HPDE6-E6E7 (cell line): ENCODE data around the gene BPIFB6.

Source experiments
- DNase-seq: peaks from one replicate; pipeline ENCODE4 v3.0.0; 2011; ENCODE audit warnings: missing footprints; ENCODE audit errors: extremely low spot score

Gene BPIFB6

DNA sequence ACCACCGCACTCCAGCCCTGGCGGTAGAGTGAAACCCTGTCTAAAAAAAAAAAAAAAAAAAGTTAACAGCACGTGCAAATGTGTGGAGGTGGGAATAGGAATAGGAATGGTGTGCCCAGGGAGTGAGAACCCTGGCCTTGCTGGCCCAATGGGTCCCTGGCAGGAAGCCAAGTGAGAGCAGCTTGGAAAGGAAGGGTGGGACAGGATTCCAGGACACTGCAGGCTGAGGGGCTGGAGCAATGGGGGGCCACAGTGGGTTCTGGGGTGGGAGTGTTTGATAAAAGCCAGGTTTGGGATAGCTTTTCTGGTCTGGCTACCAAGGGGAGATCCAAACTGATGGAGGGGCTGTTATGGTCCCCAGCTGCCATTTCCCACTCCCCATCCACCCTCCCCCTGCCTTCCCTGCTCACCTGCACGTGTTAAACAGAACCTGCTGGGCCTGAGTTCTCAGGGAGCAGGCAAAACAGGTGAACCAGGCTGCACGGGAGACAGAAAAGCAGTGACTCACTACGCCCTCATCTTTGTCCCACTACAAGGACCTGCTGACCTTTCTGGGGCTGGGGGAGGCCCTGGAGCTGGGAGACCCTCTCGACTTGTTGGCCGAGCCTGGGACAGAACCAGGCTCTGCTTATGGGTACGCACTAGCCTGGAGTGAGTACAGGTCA, 30.5 kb upstream of the BPIFB6 start:
- no peak for DNase-seq

DNA sequence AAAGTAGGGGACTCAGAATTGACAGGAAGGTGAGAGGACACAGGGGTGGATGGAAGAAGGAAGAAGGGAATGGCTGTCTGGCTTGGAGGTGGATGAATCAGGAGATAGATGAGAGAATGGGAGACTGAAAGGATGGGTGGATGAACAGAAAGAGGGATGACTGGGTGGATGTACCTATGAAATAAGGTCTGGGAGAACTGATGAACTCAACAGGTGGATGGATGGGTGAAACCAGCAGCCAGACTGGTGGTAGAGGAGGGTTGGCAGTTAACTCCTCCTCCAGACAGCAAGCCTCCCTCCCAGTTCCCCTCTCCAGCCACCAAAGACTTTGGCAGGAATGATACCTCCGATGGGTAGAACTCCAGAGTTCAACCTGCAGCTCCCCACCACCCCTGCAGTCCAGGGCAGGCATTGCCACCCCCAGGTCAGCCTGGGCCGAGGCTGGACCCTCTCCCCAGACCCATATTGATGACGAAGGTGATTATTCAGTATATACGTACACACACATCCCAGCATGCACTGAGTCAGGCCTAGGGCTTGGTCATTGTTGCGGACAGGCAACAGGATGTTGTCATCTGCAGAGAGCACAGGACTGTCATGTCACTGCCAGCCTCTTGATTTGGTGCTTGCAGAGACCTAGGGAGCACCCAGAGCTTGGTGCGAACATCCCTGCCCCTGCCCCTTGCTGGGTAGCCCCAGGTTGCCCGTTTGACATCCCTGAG, 29.2 kb upstream of the BPIFB6 start:
- DNase-seq, result no peak

DNA sequence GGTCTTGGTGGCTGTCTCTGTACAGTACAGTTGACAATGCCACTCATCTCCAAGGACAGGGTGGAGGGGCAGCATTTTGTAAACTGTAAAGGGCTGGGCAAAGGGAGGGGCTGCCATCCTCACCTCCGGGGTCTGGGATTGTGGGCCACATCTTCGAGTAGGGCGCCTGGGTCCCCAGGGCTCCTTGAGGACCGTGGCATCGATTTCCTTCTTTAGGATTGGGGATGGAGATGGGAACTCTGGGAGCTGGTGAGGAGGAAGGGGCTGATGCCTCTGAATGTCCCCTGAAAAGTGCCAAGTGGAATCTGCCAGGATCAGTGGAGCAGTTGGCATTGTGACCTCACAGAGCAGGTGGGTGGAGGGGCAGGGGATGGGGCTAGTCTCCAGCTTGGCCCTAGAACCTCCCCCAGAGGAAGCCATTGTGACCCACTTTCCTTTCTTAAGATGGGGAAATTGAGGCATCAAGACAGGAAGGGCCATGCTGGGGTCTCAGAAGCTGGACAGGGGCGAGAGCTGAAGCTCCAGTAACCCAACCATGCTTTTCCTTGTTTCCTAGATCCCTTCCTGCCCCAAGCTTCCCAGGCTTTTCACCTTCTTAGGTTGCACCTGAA, 27.2 kb upstream of the BPIFB6 start, which contains the start of gene SUN5:
Gene SUN5, minus strand, starts transcription at position 293 of the 611 bp plus-strand sequence. Its CDS starts 93 bp downstream, at position 200.
- no peak for DNase-seq

DNA sequence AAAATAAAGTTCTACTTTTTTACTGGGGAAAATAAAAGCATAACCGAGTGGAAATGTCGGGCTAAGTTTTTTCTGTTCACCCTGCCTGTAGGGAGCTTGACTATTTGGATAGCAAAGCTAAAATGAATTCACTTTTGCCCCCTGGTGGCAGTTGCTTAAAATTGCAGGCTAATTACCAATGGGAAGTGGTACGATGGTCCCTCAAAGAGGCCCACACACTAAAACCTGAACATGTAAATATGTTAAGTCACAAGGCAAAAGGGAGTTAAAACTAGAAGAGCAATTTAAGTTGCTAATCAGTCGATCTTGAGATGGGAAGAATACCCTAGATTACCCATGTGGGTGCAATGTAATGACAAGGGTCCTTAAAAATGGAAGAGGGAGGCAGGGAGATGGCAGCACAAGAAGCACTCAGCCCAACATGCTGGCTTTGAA, 26.3 kb upstream of the BPIFB6 start:
- DNase-seq, result no peak

DNA sequence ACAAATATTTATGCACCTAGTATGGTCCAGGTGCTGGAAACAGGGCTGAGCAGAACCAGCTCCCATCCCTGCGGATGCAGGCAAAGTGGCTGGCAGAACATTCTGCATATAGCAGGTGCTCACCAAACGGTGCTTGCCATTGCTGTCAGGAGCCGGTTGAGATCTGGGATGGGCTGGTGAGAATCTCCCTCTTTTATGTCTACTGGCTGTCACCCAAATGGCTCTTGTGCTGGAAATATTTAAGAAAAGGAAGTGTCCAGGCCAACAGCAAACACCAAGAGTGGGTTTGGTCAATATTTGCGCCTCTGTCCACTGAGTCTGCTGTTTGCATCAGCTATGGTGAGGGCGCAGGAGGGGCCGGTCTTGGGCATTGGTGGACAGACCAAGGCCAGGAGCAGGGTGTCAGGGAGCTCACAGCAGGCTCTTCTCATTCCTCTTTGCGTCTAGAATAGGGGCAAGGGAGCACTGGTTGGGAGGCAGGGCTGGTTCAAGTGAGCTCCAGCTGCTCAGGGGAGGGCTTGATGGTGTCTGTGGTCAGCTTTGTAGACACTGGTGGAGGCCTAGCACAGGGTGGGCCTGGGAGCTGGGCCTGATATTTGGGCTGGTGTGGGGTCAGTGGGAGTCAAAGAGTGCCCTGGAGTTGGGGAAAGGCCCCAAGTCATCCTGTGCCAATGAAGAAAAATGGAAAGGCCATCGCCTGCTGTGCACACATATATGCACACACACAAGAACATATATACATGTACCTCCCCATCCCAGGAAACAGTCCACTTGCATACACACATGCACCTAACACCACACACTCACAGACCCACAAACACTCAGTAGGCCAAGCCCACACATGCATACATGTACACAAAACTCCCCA, 25.3 kb upstream of the BPIFB6 start:
- DNase-seq, result no peak

DNA sequence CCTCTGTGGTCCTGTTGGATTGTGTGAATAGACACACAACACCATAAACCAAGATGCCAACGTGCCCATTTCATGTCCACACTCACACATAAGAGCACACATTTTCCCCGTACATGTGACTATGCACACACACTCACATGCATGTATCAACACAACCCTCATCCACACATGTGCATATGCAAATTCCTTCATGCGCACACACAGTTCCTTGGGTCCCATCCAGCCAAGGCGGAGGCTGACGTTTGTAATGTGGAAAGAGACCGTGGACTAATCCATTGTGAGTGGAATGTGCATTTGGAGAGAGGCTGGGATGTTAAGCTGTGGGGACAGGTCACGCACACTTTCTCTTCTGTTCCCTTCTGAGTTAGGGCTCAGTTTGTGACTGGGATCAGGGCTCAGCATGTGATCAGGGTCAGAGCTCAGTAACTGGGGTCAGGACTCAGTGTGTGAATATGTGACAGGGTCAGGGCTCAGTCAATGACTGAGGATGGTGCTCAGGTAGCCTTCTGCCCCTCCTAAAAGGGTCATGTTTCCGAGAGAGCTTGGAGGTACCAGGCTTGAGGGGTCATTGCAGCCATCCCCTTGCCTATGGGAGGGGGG, 24.6 kb upstream of the BPIFB6 start:
- no peak for DNase-seq

DNA sequence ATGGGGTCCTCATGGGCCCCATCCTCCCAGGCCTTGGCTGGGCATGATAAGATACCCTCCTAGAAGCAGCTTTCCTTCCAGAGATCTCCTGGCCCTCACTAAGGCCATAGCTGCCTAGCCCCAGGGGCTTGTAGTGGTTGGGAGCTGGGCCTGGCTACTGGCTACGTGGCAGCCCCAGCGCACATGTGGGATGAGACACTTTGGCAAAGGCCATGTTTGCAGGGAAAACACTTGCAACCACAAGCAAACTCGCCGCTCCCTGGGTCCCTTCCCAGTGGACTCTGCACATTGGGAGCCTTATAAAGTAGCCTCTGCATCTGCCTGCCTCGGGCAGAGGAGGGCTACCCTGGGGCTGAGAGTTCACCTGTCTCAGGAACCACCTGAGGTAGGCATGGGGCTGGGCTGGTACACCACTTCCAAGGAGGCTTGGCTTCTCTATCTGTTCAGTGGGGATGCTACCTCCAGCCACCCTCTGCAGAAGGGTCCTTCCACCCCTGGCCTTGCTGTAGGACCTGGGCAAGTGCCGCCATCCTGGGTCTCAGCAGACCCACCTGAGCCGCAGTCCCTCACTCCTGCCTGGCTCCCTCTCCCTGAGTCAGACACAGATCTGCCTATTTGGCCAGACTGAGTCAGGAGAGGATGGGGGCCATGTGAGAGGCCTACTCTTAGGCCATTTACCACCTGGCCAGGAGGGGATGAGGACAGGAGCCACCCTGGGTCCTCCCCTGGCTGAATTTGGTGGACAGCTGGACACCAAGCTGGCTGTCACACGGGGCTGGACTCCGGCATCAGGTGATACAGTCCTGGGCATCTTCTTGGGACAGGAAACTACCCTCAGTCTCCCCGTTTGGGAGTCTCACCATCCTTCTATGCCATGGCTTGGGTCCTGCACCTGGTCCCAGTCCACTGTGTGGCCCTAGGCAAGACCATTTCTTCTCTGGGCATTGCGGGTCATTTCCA, 23.8 kb upstream of the BPIFB6 start, which contains the start of gene BPIFB2:
Gene BPIFB2, plus strand, starts transcription at position 329 of the 960 bp plus-strand sequence. CDS start 871 bp downstream, outside the sequence.
- DNase-seq, result no peak

DNA sequence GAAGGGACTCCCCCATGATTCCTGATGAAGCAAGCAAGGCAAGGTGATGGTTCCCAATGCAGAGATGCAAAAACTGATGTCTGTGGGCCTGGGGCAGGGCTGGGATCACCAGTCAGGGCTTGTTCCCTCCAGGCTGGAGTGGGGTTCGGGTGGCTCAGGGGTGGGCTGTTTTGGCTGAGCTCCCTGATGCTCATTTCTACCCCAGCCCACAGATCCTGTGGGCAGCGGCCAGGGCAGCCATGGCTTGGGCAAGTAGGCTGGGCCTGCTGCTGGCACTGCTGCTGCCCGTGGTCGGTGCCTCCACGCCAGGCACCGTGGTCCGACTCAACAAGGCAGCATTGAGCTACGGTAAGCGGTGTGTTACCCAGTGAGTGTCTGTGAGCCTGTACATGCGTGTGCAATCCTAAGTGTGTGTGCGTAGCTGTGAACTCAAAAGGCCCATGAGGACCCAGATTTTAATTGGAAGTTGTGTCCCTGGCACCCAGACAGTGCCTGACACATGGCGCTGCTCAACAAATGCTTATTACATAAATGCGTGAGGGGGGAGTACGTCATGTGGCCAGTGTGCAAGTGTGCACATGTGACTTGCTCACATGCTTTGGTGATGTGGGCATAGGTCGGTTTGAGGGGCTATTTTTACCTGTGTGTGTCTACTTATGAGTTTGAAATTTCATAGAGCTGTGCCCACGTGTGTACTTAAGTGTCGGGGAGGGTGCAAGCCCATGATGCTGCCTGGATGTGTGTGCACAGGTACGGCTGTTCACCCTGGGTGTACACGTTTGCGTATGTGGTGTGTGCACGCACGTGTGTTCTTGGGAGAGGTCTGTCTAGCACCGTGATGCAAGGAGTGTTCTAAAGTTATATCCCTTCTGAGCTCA, 22.9 kb upstream of the BPIFB6 start:
- DNase-seq, result no peak

DNA sequence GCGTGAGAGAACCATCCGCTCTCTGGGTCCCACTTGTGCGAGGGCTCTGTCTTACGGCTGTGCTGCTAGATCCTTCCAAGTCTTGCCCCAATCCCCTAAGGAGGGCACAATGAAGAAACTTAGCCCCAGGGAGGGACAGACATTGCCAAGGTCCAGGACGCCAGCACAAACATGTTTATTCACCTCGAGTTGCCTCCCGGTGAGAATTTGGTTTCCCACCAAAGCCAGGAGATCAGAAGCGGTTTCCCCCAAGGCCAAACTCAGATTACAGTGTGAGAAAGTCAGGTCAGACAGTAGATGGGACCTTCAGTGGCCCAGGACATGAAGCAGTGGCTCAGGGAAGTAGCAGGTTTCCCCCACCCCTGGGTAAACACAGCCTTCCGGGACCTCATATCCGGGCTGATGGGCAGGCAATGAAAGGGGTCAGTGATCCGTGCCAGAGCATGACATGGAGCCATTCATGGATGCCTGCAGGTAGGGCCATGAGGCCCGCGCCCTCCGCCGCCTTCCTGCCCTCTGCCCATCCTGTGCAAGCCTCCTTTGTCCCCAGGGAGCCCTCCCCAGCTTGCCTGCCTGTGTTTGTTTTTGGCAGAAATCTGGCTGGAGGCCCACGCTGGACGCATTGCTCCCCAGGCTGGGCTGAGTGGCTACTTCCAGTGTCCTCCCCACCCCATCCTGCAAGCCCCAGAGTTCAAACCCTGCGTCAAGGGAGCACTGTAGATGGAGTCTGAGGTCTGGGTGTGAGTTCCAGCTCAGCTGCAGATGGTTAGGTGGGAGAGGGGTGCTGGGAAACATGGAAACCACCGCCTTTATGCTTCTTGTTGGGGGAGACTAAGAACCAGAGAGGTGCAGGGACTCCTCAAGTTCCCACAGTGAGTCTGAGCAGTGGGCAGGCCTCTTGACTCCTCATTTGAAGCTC, 22.0 kb upstream of the BPIFB6 start:
- no peak for DNase-seq

DNA sequence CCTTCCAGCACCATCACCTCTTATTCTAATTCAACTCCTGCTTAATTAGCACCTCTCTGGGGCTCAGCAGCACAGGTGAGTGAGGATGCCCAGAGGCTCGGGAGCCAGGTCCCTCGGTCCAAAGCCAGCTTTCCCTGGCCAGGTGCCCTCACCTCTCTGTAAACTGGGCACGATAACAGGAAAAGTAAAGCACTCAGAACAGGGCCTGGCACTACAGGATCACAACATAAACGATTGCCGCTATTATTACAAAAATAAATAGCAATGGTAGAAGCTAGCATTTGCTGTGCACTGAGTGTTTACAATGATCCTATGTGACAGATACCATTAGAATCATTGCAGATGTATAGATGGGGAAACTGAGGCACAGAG, 21.3 kb upstream of the BPIFB6 start:
- no peak for DNase-seq

DNA sequence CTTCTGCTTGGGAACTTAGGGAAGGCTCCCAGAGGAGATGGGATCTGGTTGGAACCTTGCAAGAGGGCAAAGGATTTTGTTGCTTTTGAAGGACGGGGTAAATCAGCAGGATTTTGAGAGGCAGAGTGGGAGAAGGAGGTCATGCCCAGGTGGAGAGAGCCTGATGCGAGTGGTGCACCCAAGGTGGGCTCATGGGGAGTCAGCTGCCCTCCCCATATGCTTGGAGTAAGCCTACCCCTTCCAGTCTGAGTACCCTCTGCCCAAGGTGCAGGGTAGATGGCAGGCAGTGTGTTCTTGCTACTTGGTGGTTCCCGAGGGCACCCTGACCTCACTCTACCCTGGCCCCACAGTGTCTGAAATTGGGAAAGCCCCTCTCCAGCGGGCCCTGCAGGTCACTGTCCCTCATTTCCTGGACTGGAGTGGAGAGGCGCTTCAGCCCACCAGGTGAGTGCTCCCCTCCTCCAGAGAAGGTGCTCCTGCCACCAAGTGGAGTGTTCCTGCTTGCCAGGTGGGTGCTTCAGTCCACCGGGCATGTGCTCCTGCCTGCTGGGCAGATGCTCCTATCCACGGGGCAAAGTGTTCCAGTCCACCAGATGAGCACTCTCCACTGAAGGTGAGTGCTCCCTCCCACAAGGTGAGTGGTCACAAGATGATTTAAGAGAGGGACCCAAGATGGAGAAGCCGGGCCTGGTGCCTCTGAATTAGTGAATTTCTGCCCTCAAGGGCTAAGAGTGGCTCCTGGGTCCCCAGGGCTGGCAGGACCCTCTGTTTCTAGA, 20.6 kb upstream of the BPIFB6 start:
- no peak for DNase-seq

DNA sequence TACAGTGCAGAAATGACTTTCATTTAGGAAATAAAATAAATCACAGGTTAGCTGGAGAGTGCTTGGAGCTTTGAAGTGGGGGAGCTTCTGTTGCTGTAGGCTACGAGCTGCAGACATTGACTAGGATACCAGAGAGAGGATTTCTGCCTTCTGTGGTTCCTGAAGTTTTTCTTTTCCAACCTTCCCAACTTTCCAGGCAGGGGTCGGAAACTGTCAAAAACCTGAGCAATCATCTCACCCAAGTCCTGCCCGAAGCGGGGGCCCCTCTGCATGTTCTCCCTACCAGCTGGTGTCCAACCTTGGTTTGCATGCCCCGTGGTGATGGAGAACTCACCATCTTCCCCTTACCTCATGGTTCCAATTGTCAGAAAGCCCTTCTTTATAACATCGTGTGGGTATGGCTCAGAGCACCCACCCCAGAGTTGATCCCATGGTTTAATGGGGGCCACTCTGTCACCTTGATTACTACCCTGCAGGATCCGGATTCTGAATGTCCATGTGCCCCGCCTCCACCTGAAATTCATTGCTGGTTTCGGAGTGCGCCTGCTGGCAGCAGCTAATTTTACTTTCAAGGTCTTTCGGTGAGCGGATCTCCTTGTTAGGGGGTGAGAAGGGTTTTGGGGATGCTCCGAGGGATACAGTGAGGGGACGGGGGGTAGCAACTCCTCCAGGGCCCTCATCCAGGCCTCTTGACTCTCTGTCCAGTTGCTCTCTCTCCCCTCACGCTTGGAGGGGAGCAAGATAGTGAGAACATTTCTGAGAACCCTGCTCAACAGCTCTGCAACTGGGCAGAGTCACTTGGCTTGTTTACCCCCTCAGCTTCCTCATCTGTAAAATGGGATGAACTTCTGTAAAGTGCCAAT, 18.9 kb upstream of the BPIFB6 start:
- DNase-seq, result no peak

DNA sequence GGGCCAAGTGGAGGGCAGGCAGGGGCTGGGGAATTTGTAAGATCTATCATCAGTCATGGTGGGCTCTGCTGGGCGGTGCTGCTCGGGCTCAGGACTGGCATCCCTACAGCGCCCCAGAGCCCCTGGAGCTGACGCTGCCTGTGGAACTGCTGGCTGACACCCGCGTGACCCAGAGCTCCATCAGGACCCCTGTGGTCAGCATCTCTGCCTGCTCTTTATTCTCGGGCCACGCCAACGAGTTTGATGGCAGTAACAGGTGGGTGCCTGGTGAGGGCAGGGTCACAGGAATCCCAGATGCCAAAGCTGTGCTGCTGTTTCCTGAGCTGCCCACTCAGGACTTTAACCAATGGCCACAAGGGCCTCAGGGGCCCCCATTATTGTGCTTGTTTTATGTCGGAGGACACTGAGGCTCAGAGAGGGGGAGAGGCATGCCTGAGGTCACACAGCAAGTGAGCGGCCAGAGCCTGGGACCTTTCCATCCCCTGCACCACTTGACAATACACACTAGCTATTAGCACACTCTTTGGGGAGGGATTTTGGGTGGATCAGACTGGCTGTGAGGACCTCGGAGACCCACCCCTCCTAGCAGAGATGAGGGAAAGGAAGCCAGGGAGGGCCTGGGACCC, 17.6 kb upstream of the BPIFB6 start:
- no peak for DNase-seq

DNA sequence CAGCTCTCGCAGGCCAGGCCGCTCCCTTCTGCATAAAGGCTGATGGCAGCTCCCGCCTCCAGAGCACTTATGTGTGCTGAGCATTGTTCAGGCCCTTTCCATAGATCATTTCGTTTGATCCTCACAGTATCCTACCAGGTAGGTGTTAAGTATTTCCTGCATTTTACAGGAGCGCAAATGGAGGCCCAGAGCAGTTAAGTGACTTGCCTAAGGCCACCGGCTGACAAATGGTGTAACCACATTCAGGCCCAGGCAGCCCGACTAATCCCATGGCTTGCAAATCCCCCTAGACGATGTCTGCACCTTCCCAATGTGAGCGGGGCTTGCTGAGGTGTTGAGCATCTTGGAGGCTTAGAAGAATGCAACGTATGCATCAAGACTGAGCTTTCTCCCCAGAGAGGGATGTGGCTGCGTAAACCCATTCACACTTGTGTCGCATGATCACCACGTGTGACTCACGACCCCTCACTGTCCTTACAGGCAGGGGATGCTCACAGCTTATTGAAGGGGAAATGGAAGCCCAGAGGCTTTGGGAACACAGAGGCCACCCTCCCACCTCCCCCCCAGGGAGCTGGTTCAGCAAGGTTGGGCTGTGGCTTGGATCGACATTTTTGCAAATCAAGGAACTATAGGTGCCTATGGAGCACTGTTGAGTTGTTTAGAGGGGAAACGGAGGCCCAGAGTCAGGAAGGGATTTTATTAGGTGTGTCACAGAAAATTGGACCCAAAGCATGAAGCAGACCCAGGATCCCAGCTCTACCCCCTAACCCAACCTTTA, 16.9 kb upstream of the BPIFB6 start:
- DNase-seq, result no peak

DNA sequence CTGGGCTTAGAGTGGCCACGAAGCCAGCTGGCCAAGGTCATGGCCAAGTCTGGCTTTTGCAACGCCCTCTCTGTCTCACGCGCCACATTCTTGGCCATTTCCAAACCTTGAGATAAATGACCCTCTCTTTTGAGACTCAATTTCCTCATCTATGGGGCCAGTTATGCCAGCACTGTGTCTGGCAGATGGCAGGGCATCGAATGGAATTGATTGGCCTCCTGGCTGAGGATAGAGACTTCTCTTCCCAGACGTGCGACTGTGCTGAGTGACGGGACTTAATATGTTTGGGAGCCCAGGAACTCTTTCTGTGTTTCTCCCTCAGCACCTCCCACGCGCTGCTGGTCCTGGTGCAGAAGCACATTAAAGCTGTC, 16.3 kb upstream of the BPIFB6 start:
- no peak for DNase-seq
